CD8-positive, alpha-beta memory T cell (primary cell): ENCODE results near the gene UBN1. TPM values are rescaled to one million over a fixed set of nuclear protein-coding genes. Genes with fewer than 3 reads are reported as not detected.

Experiments
- CTCF ChIA-PET: fragments of 350-600 bp; sonication (Branson Sonifier 250); formaldehyde crosslinking; loops from one replicate; lab custom pipeline; 2021; ENCODE audit warnings: antibody characterized with exemption; lab: Charles Lee
- POLR2A ChIA-PET: fragments of 350-600 bp; sonication (Branson Sonifier 250); formaldehyde crosslinking; loops from one replicate; lab custom pipeline; 2021; ENCODE audit warnings: antibody characterized with exemption; lab: Charles Lee
- DNase-seq, 5 donors: peaks; one replicate each; pipeline versions ENCODE4 v3.0.0 to v3.0.0-alpha.2; 2020 to 2022; ENCODE audit warnings: mixed read lengths in 1 of 5
- H3K27ac ChIP-seq: one replicate; pipeline ENCODE4 v1.7.0; 2013; ENCODE audit warnings: low read depth, mild to moderate bottlenecking, low read length, moderate library complexity
- H3K27me3 ChIP-seq: 2 replicates; pipeline ENCODE4 v1.7.0; 2013; ENCODE audit warnings: low read length, mild to moderate bottlenecking; ENCODE audit not compliant: insufficient read depth, poor library complexity, severe bottlenecking
- H3K36me3 ChIP-seq: 2 replicates; pipeline ENCODE4 v1.7.0; 2013; ENCODE audit warnings: mild to moderate bottlenecking, low read length, moderate library complexity; ENCODE audit not compliant: insufficient read depth
- H3K4me1 ChIP-seq: 2 replicates; pipeline ENCODE4 v1.7.0; 2013; ENCODE audit warnings: mild to moderate bottlenecking, low read length, moderate library complexity; ENCODE audit not compliant: insufficient read depth
- H3K4me3 ChIP-seq: 2 replicates; pipeline ENCODE4 v1.7.0; 2013; ENCODE audit warnings: mild to moderate bottlenecking, low read length
- H3K9me3 ChIP-seq: 2 replicates; pipeline ENCODE4 v1.7.0; 2013; ENCODE audit warnings: mild to moderate bottlenecking, low read length
- H3K27ac Mint-ChIP-seq, 8 donors: one replicate each; pipeline ENCODE4 v1.8.0; 2020 to 2021; ENCODE audit warnings: mixed read lengths in 8 of 8, mild to moderate bottlenecking in 6 of 8, inconsistent platforms in 3 of 8, moderate library complexity in 3 of 8
- H3K27me3 Mint-ChIP-seq, 2 donors: one replicate each; pipeline ENCODE4 v1.8.0; 2020 to 2021; ENCODE audit warnings: mixed read lengths in 2 of 2, mild to moderate bottlenecking in 1 of 2, moderate library complexity in 1 of 2
- H3K36me3 Mint-ChIP-seq, 3 donors: one replicate each; pipeline ENCODE4 v1.8.0; 2020 to 2021; ENCODE audit warnings: mixed read lengths in 3 of 3, inconsistent platforms in 1 of 3, mild to moderate bottlenecking in 1 of 3
- H3K4me1 Mint-ChIP-seq, 3 donors: one replicate each; pipeline ENCODE4 v1.8.0; 2020 to 2021; ENCODE audit warnings: mixed read lengths in 3 of 3, inconsistent platforms in 1 of 3, mild to moderate bottlenecking in 1 of 3
- H3K4me3 Mint-ChIP-seq, 7 donors: one replicate each; pipeline ENCODE4 v1.8.0; 2020 to 2021; ENCODE audit warnings: mixed read lengths in 7 of 7, mild to moderate bottlenecking in 6 of 7, moderate library complexity in 4 of 7, inconsistent platforms in 2 of 7
- H3K9me3 Mint-ChIP-seq, 5 donors: one replicate each; pipeline ENCODE4 v1.8.0; 2020 to 2022; ENCODE audit warnings: mixed read lengths in 5 of 5, mild to moderate bottlenecking in 3 of 5, moderate library complexity in 2 of 5, inconsistent platforms in 1 of 5
- polyA plus RNA-seq: library from polyadenylated mRNA; unstranded; fragments of 300-500 nt; fragmentation: Illumina TruSeq; gene quantifications from one replicate; pipeline ENCODE4 v1.2.3, GENCODE V29; 2021
- total RNA-seq, 2 experiments: library from RNA; stranded (reverse); gene quantifications; one replicate each; pipeline ENCODE4 v1.2.3, GENCODE V29; 2021

Gene UBN1
- total and polyA plus RNA-seq, 3 experiments from 2014 or later: 23.3 to 41.0 (median 40.3) TPM

DNA sequence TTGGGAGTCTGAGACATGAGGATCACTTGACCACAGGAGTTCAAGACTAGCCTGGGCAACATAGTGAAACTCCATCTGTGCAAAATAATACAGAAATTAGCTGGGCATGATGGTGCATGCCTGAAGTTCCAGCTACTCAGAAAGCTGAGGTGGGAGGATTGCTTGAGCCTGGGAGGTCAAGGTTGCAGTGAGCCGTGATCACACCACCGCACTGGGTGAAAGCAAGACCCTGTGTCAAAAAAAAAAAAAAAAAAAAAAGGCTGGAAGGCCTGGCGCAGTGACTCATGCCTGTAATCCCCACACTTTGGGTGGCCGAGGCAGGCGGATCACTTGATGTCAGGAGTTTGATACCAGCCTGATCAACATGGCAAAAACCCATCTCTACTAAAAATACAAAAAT lies 8.1 kb downstream of the UBN1 start:
- no peak overlapping the region for H3K4me3 Mint-ChIP-seq
- peaks cover 6 to 71% (median 25%) of the 10 kb centered on the region in 3 donors for H3K36me3 Mint-ChIP-seq
- H3K9me3 ChIP-seq: no peaks in the 10 kb centered on the region
- peaks cover 36% of the 10 kb centered on the region for H3K36me3 ChIP-seq
- H3K4me1 Mint-ChIP-seq: peaks cover 18 to 33% (median 24%) of the 10 kb centered on the region in 3 donors
- peaks cover 11% of the 10 kb centered on the region for H3K4me1 ChIP-seq
- H3K27me3 ChIP-seq: no peaks in the 10 kb centered on the region
- no peak overlapping the region for H3K27ac ChIP-seq
- no peak for DNase-seq
- no peaks in the 10 kb centered on the region for H3K9me3 Mint-ChIP-seq
- CTCF ChIA-PET: no interaction called here
- POLR2A ChIA-PET: no interaction called here
- no peak overlapping the region for H3K27ac Mint-ChIP-seq
- H3K4me3 ChIP-seq: no peak overlapping the region
- H3K27me3 Mint-ChIP-seq: no peaks in the 10 kb centered on the region

DNA sequence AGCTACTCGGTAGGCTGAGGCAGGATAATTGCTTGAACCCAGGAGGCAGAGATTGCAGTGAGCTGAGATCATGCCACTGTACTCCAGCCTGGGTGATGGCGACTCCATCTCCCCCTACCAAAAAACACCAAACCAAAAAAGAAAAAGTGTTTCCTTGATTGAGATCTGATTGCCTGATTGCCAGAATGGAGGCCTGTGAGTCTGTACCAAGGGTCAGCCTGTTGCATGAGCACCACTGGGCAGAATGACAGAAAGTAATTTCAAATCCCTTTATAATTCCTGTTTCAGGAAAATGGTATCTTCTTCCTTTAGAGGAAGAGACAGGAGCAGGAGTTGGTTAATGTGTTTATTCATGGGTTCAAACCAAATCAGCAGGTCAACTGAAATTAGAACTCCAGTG lies 8.5 kb downstream of the UBN1 start:
- H3K4me3 ChIP-seq: no peak overlapping the region
- no peak for DNase-seq
- H3K27ac ChIP-seq: no peak overlapping the region
- Mint-ChIP-seq H3K4me3 (no peak overlapping the region), H3K27me3 (no peaks in the 10 kb centered on the region), H3K36me3 (peaks cover 6 to 76% (median 26%) of the 10 kb centered on the region in 3 donors), H3K27ac (no peak overlapping the region), H3K4me1 (peaks cover 14 to 29% (median 19%) of the 10 kb centered on the region in 3 donors), H3K9me3 (no peaks in the 10 kb centered on the region)
- POLR2A ChIA-PET: no interaction called here
- peaks cover 41% of the 10 kb centered on the region for H3K36me3 ChIP-seq
- no peaks in the 10 kb centered on the region for H3K9me3 ChIP-seq
- peaks cover 7% of the 10 kb centered on the region for H3K4me1 ChIP-seq
- CTCF ChIA-PET: no interaction called here
- H3K27me3 ChIP-seq: no peaks in the 10 kb centered on the region

DNA sequence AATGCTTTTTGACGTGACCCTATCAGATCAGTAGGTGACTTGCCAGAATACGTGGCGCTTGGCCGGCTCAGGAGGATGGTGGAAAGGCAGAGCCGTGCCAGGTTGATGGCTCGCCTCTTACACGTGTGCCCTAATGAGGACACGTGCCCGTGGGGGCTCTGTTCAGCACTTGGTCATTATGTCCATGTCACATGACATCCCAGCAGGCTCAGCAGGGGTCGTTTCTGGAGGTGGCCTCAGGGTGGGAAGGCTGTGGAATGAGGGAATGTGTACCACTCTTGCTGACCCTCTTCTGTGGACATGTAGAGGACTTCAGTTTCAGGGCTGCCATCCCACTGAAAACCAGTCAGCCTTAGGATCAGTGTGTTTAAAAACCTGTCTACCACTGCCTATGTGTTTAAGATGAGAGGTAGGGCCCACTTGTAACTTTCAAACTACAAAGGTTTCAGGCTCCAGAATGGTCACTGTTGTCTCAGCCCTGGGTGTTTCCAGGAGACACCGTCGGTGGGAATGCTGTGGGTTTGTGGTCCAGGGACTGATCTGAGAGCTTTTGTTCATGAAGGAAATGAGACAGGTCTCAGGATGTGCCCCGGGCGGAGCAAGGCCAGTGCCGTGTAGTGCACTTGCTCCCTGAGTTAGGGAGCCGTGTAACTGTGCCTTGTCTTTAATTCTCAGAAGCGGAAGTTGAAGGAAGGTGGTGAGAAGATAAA lies 12.1 kb downstream of the UBN1 start:
- Histone ChIP-seq H3K27me3 (no peaks in the 10 kb centered on the region), H3K9me3 (no peaks in the 10 kb centered on the region), H3K4me3 (no peak overlapping the region), H3K27ac (no peak overlapping the region), H3K4me1 (no peaks in the 10 kb centered on the region), H3K36me3 (peaks cover 50% of the 10 kb centered on the region)
- peaks cover 6 to 89% (median 36%) of the 10 kb centered on the region in 3 donors for H3K36me3 Mint-ChIP-seq
- ChIA-PET CTCF (no interaction called here), POLR2A (no interaction called here)
- H3K9me3 Mint-ChIP-seq: no peaks in the 10 kb centered on the region
- peak overlapping the region in 1 of 8 donors; percentile 64 for H3K27ac Mint-ChIP-seq
- no peak overlapping the region for H3K4me3 Mint-ChIP-seq
- peaks cover 15 to 33% (median 22%) of the 10 kb centered on the region in 3 donors for H3K4me1 Mint-ChIP-seq
- no peaks in the 10 kb centered on the region for H3K27me3 Mint-ChIP-seq
- no peak for DNase-seq

DNA sequence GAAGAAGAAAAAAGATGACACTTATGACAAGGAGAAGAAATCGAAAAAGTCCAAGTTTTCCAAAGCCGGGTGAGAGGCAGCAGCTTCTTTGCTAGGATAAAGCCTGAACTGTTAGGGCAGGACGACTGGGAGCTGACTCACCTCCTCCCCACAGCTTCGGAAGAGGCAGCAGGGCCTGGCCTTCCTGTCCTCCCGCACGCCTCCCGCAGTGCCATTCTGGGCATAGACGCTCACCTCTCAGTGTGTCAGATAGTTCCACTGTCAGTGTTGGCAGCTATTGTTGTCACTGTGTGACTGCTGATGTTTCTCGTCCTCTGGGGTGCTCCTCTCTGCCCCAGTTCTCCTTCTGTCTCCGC lies 12.6 kb downstream of the UBN1 start:
- H3K36me3 Mint-ChIP-seq: peaks cover 6 to 91% (median 36%) of the 10 kb centered on the region in 3 donors
- H3K9me3 Mint-ChIP-seq: no peaks in the 10 kb centered on the region
- H3K27ac Mint-ChIP-seq: peak overlapping the region in 1 of 8 donors; percentile 13
- POLR2A ChIA-PET: no interaction called here
- H3K4me1 ChIP-seq: no peaks in the 10 kb centered on the region
- CTCF ChIA-PET: no interaction called here
- peaks cover 52% of the 10 kb centered on the region for H3K36me3 ChIP-seq
- H3K27me3 ChIP-seq: no peaks in the 10 kb centered on the region
- H3K4me3 ChIP-seq: no peak overlapping the region
- H3K4me1 Mint-ChIP-seq: peaks cover 20 to 39% (median 27%) of the 10 kb centered on the region in 3 donors
- H3K9me3 ChIP-seq: no peaks in the 10 kb centered on the region
- H3K27ac ChIP-seq: no peak overlapping the region
- H3K27me3 Mint-ChIP-seq: no peaks in the 10 kb centered on the region
- DNase-seq: no peak
- H3K4me3 Mint-ChIP-seq: no peak overlapping the region

DNA sequence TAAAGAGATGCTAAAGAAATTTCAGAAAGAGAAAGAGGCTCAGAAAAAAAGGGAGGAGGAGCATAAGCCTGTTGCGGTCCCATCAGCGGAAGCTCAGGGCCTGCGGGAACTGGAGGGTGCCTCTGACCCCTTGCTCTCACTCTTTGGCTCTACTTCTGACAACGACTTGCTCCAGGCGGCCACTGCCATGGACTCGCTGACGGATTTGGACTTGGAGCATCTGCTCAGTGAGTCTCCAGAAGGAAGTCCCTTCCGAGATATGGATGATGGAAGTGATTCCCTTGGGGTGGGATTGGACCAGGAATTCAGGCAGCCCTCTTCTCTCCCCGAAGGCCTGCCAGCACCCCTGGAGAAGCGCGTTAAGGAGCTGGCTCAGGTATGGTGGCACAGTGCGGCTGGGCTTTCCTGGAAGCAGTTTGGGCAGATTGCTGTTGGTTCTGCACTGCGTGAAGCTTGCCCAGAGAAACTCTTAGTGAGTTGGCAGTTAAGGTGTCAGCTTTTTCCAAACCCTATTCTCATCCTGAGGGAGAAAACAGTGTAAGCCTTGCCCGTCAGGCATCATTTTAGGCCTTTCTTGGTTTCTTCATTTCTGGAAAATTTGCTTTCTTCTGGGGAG lies 13.6 kb downstream of the UBN1 start:
- CTCF ChIA-PET: no interaction called here
- H3K27me3 ChIP-seq: no peaks in the 10 kb centered on the region
- no peak overlapping the region for H3K4me3 ChIP-seq
- H3K27ac ChIP-seq: no peak overlapping the region
- Mint-ChIP-seq H3K4me1 (peaks cover 23 to 41% (median 33%) of the 10 kb centered on the region in 3 donors), H3K27me3 (no peaks in the 10 kb centered on the region), H3K36me3 (peaks cover 6 to 85% (median 34%) of the 10 kb centered on the region in 3 donors), H3K27ac (peak overlapping the region in 2 of 8 donors; percentile 2 to 12), H3K4me3 (no peak overlapping the region), H3K9me3 (no peaks in the 10 kb centered on the region)
- DNase-seq: no peak
- no peaks in the 10 kb centered on the region for H3K9me3 ChIP-seq
- no peaks in the 10 kb centered on the region for H3K4me1 ChIP-seq
- H3K36me3 ChIP-seq: peaks cover 45% of the 10 kb centered on the region
- POLR2A ChIA-PET: interaction anchor here (0.7 kb wide), 1 partner anchor 360 kb away, joined by 3 read pairs; no protein-coding TSS in a partner anchor

DNA sequence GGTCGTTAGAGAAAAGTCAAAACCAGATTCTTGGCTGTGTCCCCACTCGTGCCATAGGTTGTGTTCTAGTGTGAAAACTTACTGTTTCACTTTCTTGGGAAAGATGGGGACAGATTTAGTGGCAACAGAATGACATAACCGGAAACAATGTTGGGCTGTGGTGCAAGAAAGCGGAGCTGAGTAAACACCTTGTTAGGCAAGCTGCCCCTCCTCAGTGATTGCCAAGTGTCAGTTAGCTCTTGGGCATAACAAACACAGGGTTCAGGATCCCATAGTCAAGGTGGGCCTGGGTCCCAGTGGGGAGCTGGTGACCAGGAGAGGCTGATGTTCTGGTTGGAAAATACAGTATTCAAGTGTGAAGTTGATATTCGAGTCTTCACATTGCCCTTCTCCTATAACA lies 15.4 kb downstream of the UBN1 start:
- H3K4me1 Mint-ChIP-seq: peaks cover 34 to 47% (median 44%) of the 10 kb centered on the region in 3 donors
- H3K4me1 ChIP-seq: no peaks in the 10 kb centered on the region
- H3K27me3 ChIP-seq: no peaks in the 10 kb centered on the region
- ChIA-PET CTCF (no interaction called here), POLR2A (no interaction called here)
- H3K27me3 Mint-ChIP-seq: no peaks in the 10 kb centered on the region
- H3K36me3 Mint-ChIP-seq: peaks cover 6 to 82% (median 36%) of the 10 kb centered on the region in 3 donors
- H3K9me3 ChIP-seq: no peaks in the 10 kb centered on the region
- H3K36me3 ChIP-seq: peaks cover 38% of the 10 kb centered on the region
- no peak overlapping the region for H3K27ac Mint-ChIP-seq
- H3K4me3 ChIP-seq: no peak overlapping the region
- no peak for DNase-seq
- no peak overlapping the region for H3K4me3 Mint-ChIP-seq
- H3K9me3 Mint-ChIP-seq: no peaks in the 10 kb centered on the region
- H3K27ac ChIP-seq: no peak overlapping the region

DNA sequence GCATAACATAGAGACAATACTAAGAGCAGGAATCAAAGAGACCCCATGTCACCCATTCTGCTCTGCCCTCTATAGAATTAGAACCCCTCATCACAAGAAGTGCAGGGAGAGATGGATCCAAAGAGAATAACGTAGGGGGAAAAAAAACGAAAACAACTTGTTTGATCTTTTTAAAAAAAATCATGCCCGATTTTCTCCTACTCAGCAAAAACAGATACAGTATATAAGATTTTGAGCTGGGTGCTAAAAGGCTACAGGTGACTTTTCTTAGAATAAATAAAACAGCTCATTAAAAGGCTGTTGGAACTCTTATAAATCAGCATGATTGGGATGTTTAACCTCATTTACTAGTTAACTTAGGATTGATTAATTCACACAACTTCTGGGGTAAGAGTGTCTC lies 17.4 kb downstream of the UBN1 start:
- Mint-ChIP-seq H3K4me1 (peaks cover 39 to 56% (median 44%) of the 10 kb centered on the region in 3 donors), H3K9me3 (no peaks in the 10 kb centered on the region), H3K27ac (peak overlapping the region in 2 of 8 donors; percentile 14 to 15), H3K36me3 (peaks cover 0 to 79% (median 28%) of the 10 kb centered on the region in 3 donors), H3K4me3 (no peak overlapping the region), H3K27me3 (no peaks in the 10 kb centered on the region)
- no peak overlapping the region for H3K4me3 ChIP-seq
- H3K27me3 ChIP-seq: no peaks in the 10 kb centered on the region
- H3K27ac ChIP-seq: no peak overlapping the region
- ChIA-PET CTCF (no interaction called here), POLR2A (no interaction called here)
- H3K36me3 ChIP-seq: peaks cover 34% of the 10 kb centered on the region
- DNase-seq: no peak
- H3K9me3 ChIP-seq: no peaks in the 10 kb centered on the region
- no peaks in the 10 kb centered on the region for H3K4me1 ChIP-seq

DNA sequence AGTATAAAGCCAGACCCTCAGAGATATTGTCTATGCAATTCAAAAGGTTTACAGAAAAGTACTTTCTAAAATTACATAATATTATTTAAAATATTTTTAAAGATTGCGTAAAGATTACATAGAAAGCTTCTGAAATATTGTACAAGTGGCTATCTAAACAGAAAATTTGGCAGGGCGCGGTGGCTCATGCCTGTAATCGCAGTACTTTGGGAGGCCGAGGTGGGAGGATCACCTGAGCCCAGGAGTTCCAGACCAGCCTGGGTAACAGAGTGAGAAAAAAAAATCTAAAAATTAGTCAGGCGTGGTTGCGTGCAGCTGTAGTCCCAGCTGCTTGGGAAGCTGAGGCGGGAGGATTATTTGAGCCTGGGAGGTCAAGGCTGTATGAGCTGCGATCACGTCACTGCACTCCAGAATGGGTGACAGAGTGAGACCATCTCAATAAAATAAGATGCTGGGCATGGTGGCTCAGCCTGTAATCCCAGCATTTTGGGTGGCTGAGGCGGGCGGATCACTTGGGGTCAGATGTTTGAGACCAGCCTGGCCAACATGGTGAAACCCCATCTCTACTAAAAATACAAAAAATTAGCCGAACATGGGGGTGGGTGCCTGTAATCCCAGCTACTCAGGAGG lies 18.1 kb downstream of the UBN1 start:
- H3K36me3 Mint-ChIP-seq: peaks cover 0 to 79% (median 27%) of the 10 kb centered on the region in 3 donors
- H3K4me3 Mint-ChIP-seq: no peak overlapping the region
- no peaks in the 10 kb centered on the region for H3K27me3 Mint-ChIP-seq
- CTCF ChIA-PET: interaction anchor here (1.1 kb wide), 1 partner anchor 91 kb away, joined by 3 read pairs; no protein-coding TSS in a partner anchor
- Histone ChIP-seq H3K4me1 (no peaks in the 10 kb centered on the region), H3K36me3 (peaks cover 31% of the 10 kb centered on the region), H3K27ac (no peak overlapping the region), H3K27me3 (no peaks in the 10 kb centered on the region), H3K4me3 (no peak overlapping the region), H3K9me3 (no peaks in the 10 kb centered on the region)
- peaks cover 39 to 52% (median 44%) of the 10 kb centered on the region in 3 donors for H3K4me1 Mint-ChIP-seq
- H3K27ac Mint-ChIP-seq: no peak overlapping the region
- POLR2A ChIA-PET: interaction anchor here (0.5 kb wide), 1 partner anchor 8 kb away, joined by 5 read pairs; no protein-coding TSS in a partner anchor
- no peak for DNase-seq
- H3K9me3 Mint-ChIP-seq: no peaks in the 10 kb centered on the region
